K562 (cell line): ENCODE measurements around the gene COL15A1. TPM values are rescaled to one million over a fixed set of nuclear protein-coding genes. Genes with fewer than 3 reads are reported as not detected.

Source experiments
- ARHGAP35 ChIP-seq: fragments of 450-650 bp; IDR thresholded peaks from 2 replicates; pipeline ENCODE4 v1.6.1; 2018; ENCODE audit not compliant: partially characterized antibody
- CREB3 ChIP-seq: fragments of 450-650 bp; conservative IDR thresholded peaks from 2 replicates; pipeline ENCODE4 v1.6.1; 2016; ENCODE audit warnings: missing genetic modification characterization, low read depth, mild to moderate bottlenecking, missing compliant biosample characterization, moderate library complexity
- DACH1 ChIP-seq: fragments of 450-650 bp; IDR thresholded peaks from 2 replicates; pipeline ENCODE4 v1.6.1; 2018; ENCODE audit not compliant: partially characterized antibody
- E4F1 ChIP-seq: fragments of 250-450 bp; sonication (Bioruptor Pico); IDR thresholded peaks from 2 replicates; pipeline ENCODE4 v1.5.0; 2021; ENCODE audit warnings: mild to moderate bottlenecking, borderline replicate concordance
- FOSL1 ChIP-seq: fragments of 200-800 bp; sonication (Bioruptor generic); conservative IDR thresholded peaks from 2 replicates; pipeline ENCODE4 v1.6.1; 2016; ENCODE audit warnings: missing genetic modification characterization, missing compliant biosample characterization
- HDGF ChIP-seq: fragments of 450-650 bp; IDR thresholded peaks from 2 replicates; pipeline ENCODE4 v1.6.1; 2016
- HMGN3 ChIP-seq: IDR thresholded peaks from 2 replicates; pipeline ENCODE4 v1.6.1; 2011; ENCODE audit warnings: borderline replicate concordance, low read depth, mild to moderate bottlenecking, mixed read lengths, low read length; ENCODE audit not compliant: insufficient read length; ENCODE audit errors: extremely low read depth
- KLF6 ChIP-seq: fragments of 250-450 bp; sonication (Bioruptor Pico); IDR thresholded peaks from 2 replicates; pipeline ENCODE4 v1.4.0; 2020; ENCODE audit warnings: mild to moderate bottlenecking, moderate library complexity, borderline replicate concordance
- NFYB ChIP-seq: IDR thresholded peaks from 2 replicates; pipeline ENCODE4 v1.6.1; 2011; ENCODE audit warnings: mild to moderate bottlenecking, moderate library complexity; ENCODE audit not compliant: insufficient read length; ENCODE audit errors: extremely low read depth
- POLR2AphosphoS5 ChIP-seq: IDR thresholded peaks from 2 replicates; pipeline ENCODE4 v1.6.1; 2011; ENCODE audit warnings: mild to moderate bottlenecking, low read depth, low read length, moderate library complexity; ENCODE audit not compliant: control insufficient read depth, insufficient read depth
- RB1 ChIP-seq: fragments of 450-650 bp; IDR thresholded peaks from 2 replicates; pipeline ENCODE4 v1.6.1; 2017; ENCODE audit warnings: low read depth, mild to moderate bottlenecking
- REST ChIP-seq, 2 experiments: fragments of 450-650 bp; formaldehyde crosslinking in 1 of 2; IDR thresholded peaks; 2 replicates each; pipeline versions ENCODE4 v1.4.0 to v1.6.1; 2014 to 2020; ENCODE audit warnings: mild to moderate bottlenecking in 2 of 2, borderline replicate concordance in 1 of 2, low read depth in 1 of 2
- SMARCA4 ChIP-seq: fragments of 450-650 bp; IDR thresholded peaks from 2 replicates; pipeline ENCODE4 v1.6.1; 2016
- SNRNP70 ChIP-seq: fragments of 200-400 bp; formaldehyde crosslinking; optimal IDR thresholded peaks from 2 replicates; pipeline ENCODE3; 2017; ENCODE audit warnings: low read depth, low read length
- SREBF2 ChIP-seq: sonication (generic); formaldehyde crosslinking; IDR thresholded peaks from 2 replicates; pipeline ENCODE4 v1.4.0; 2020; ENCODE audit warnings: mild to moderate bottlenecking, missing genetic modification reagents
- SRF ChIP-seq, 2 experiments: fragments of 250-450, 450-650 bp in 1 of 2; sonication (Bioruptor Pico) in 1 of 2; sonication (generic) in 1 of 2; formaldehyde crosslinking; IDR thresholded peaks; 2 replicates each; pipeline versions ENCODE4 v1.5.0 to v1.5.1; 2020 to 2022; ENCODE audit warnings: mild to moderate bottlenecking in 1 of 2, missing genetic modification reagents in 1 of 2
- XRCC3 ChIP-seq: fragments of 450-650 bp; IDR thresholded peaks from 2 replicates; pipeline ENCODE4 v1.6.1; 2017; ENCODE audit warnings: mild to moderate bottlenecking, moderate library complexity
- polyA plus RNA-seq, 8 experiments: library from polyadenylated mRNA; depleted of rRNA in 4 of 8; stranded (reverse) in 5 of 8; unstranded in 3 of 8; fragments of >200 nt; fragmentation: Nextera tagmentation in 2 of 8; fragmentation: Illumina TruSeq in 1 of 8; extraction: Ambion mirVana in 2 of 8; extraction: Trizol in 1 of 8; gene quantifications; 2 replicates each; pipeline versions ENCODE4 v1.2.1 to v1.2.3, GENCODE V29; 2011 to 2014; ENCODE audit warnings: inconsistent platforms in 1 of 8, missing spikeins in 1 of 8
- total RNA-seq, 7 experiments: library from RNA; depleted of rRNA in 6 of 7; stranded (reverse); fragments of >200 nt in 6 of 7; fragmentation: Illumina TruSeq in 2 of 7; extraction: Trizol in 2 of 7; gene quantifications; 2 replicates each; pipeline versions ENCODE4 v1.2.1 to v1.2.3, GENCODE V29; 2011 to 2021; ENCODE audit warnings: low replicate concordance in 1 of 7

The COL15A1 gene
- total and polyA plus RNA-seq, 9 of the 15 experiments (the other 6 are each of a cell fraction or from before 2014, with no cell fraction given), result 0.46 to 5.1 (median 2.6) TPM

DNA sequence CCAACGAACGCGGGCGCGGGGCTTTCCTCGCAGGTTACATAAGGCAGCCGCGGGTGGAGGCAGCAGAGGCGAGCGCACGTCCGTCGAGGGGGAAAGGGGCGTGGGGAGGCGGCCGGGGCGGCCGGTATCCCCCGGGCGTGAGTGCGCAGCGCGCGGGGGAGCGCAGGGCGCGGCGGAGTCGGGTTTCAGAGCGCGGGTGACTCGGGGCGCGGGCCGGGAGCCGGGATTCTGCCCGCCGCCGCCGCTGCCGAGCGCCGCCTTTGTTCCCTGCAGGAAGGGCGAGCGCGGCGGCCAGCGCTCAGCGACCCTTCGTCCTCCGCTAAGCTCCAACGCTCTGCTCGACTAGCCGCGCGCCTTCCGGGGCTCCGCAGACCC lies at the start of gene COL15A1 (continued):
- TF ChIP-seq SREBF2 (CRISPR knock-in tag) (no peak), HDGF (no peak), KLF6 (CRISPR knock-in tag) (no peak), CREB3 (tag) (no peak), POLR2AphosphoS5 (no peak), RB1 (peak; percentile 63; the same call in 1 of the 2 replicates), E4F1 (no peak), XRCC3 (no peak), DACH1 (no peak), SRF (CRISPR knock-in tag; IDR thresholded peaks at IDR 0.05) (no peak; a peak in 1 of 4 replicates), FOSL1 (tag) (no peak), SMARCA4 (no peak), SNRNP70 (no peak), REST (IDR thresholded peaks at IDR 0.05; ENCODE audit: borderline replicate concordance) (peak; percentile 21; the same call in 1 of the 2 replicates), REST (CRISPR knock-in tag; IDR thresholded peaks at IDR 0.05; ENCODE audit: low read depth) (no peak), NFYB (no peak), HMGN3 (peak; percentile 76), ARHGAP35 (no peak)
